Activated CD8-positive, alpha-beta T cell treated with anti-CD3 and anti-CD28 coated beads for 36 hours (primary cell): ENCODE data around the gene CELF2. TPM values are rescaled to one million over a fixed set of nuclear protein-coding genes. Genes with fewer than 3 reads are reported as not detected.

Experiments
- ATAC-seq: fragments of 200-7000 bp; cut with Tn5 transposase; one replicate; pipeline ENCODE4 v1.10.0; 2021; ENCODE audit warnings: mild to moderate bottlenecking, moderate library complexity
- CTCF ChIA-PET: fragments of 350-600 bp; sonication (Branson Sonifier 250); formaldehyde crosslinking; loops from one replicate; lab custom pipeline; 2021; ENCODE audit warnings: antibody characterized with exemption; lab: Charles Lee
- POLR2A ChIA-PET: fragments of 350-600 bp; sonication (Branson Sonifier 250); formaldehyde crosslinking; loops from one replicate; lab custom pipeline; 2021; ENCODE audit warnings: antibody characterized with exemption; lab: Charles Lee
- DNase-seq: peaks from one replicate; pipeline ENCODE4 v3.0.0-alpha.2; 2020
- H3K27ac Mint-ChIP-seq: one replicate; pipeline ENCODE4 v1.8.0; 2021; ENCODE audit warnings: mild to moderate bottlenecking, mixed read lengths
- H3K27me3 Mint-ChIP-seq: one replicate; pipeline ENCODE4 v1.8.0; 2021; ENCODE audit warnings: mixed read lengths
- H3K36me3 Mint-ChIP-seq: one replicate; pipeline ENCODE4 v1.8.0; 2021; ENCODE audit warnings: low read depth, mixed read lengths
- H3K4me1 Mint-ChIP-seq: one replicate; pipeline ENCODE4 v1.8.0; 2021; ENCODE audit warnings: low read depth, mixed read lengths
- H3K4me3 Mint-ChIP-seq: one replicate; pipeline ENCODE4 v1.8.0; 2021; ENCODE audit warnings: mild to moderate bottlenecking, moderate library complexity, mixed read lengths
- H3K9me3 Mint-ChIP-seq: one replicate; pipeline ENCODE4 v1.8.0; 2021; ENCODE audit warnings: mixed read lengths
- intact Hi-C: fragments of 100-400 bp; cut with micrococcal nuclease; formaldehyde crosslinking; loops from one replicate; pipeline ENCODE4 v1.10.0; 2022
- total RNA-seq, 2 experiments: library from RNA; stranded (reverse); gene quantifications; one replicate each; pipeline ENCODE4 v1.2.3, GENCODE V29; 2021
- TF ChIP-seq, protein P1 (sequence below): fragments of 200-600 bp; IDR thresholded peaks from one replicate; pipeline ENCODE4 v1.8.0; 2022; ENCODE audit warnings: antibody characterized with exemption, mild to moderate bottlenecking

Gene CELF2
- total RNA-seq, 2 experiments from 2014 or later, result 132 to 133 TPM

DNA sequence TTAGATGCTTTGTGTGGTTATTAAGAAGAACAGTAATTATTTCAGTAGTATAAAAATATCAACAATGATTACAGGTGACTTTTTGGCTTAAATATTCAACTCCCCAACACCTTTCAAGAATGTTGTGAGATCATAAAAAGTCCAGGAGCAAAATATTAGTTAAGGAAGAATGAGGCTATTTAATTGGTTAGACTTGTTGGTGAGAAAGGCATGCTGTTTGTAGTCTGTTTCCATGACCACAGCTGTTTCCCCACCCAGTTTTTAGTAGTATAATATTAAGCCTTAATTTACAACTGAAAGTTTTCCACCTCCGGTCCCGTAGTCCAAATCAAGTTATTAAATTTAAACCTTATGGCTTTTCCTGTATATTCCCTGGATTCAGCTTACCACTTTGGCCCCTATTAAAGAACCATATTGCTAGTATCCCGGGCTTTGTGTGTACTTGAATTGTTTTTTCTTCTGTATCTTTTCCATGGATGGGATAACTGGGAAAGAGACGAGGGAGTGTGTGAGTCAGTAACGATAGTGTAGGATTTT is 133.3 kb downstream of the CELF2 start:
- H3K27me3 Mint-ChIP-seq, result no peaks in the 10 kb centered on the region
- peak overlapping the region; percentile 74 for H3K4me3 Mint-ChIP-seq
- H3K4me1 Mint-ChIP-seq, result peaks cover 93% of the 10 kb centered on the region
- TF ChIP-seq, protein P1, sequence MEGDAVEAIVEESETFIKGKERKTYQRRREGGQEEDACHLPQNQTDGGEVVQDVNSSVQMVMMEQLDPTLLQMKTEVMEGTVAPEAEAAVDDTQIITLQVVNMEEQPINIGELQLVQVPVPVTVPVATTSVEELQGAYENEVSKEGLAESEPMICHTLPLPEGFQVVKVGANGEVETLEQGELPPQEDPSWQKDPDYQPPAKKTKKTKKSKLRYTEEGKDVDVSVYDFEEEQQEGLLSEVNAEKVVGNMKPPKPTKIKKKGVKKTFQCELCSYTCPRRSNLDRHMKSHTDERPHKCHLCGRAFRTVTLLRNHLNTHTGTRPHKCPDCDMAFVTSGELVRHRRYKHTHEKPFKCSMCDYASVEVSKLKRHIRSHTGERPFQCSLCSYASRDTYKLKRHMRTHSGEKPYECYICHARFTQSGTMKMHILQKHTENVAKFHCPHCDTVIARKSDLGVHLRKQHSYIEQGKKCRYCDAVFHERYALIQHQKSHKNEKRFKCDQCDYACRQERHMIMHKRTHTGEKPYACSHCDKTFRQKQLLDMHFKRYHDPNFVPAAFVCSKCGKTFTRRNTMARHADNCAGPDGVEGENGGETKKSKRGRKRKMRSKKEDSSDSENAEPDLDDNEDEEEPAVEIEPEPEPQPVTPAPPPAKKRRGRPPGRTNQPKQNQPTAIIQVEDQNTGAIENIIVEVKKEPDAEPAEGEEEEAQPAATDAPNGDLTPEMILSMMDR, result no peak
- H3K9me3 Mint-ChIP-seq, result no peaks in the 10 kb centered on the region
- ChIA-PET POLR2A (interaction anchor here (1.2 to 13.3 kb wide), 3 partner anchors 14 to 32 kb away, joined by 3 to 261 read pairs (median 39); no protein-coding TSS in a partner anchor), CTCF (interaction anchor here (1.5 to 10.3 kb wide), 3 partner anchors 9 to 14 kb away, joined by 3 to 100 read pairs (median 6); no protein-coding TSS in a partner anchor)
- ATAC-seq (no peak), DNase-seq (no peak)
- H3K27ac Mint-ChIP-seq, result peak overlapping the region; percentile 93
- intact Hi-C loops, result no loop called here
- H3K36me3 Mint-ChIP-seq, result no peaks in the 10 kb centered on the region

DNA sequence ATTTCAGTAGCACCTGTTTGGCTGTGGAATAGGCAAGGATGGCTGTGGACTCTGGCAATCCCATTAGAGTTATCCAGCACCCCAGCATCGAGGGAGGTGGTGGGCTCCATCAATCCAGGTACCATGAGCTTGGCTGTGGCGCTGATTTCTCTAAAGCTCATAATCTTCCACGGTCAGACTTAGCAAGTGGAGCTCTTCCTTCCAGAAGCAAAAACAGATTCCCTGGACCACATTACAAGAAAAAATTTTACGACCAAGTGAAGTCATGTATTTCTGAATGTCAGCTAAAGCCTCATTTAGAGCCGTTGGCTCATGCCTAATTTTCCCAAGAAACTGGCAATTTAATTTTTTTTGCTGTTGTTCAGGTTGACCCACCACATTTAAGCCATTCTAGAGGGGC is 135.1 kb downstream of the CELF2 start:
- CTCF ChIA-PET, result interaction anchor here (0.7 to 10.3 kb wide), 3 partner anchors 11 to 39 kb away, joined by 3 to 100 read pairs (median 3); no protein-coding TSS in a partner anchor

DNA sequence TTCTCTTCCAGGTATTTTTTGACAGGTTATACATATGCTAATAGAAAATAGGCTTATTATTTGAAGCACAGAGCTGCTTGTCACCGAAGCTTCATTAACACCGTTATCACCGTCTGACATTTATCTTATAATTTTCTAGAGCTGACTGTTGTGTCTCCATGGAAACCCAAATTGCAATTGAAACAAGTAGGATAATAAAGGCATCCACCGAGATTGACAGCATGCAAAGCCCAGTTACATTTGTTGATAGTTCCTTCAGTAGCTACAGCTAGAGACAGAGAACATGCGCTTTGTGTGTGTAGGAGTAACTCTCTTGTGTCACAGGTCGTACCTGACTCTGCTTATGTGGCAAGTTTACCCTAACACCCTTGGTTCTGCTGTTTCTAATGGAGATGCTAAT is 135.6 kb downstream of the CELF2 start:
- no peak overlapping the region for H3K27ac Mint-ChIP-seq
- TF ChIP-seq, protein P1, result no peak
- no peaks in the 10 kb centered on the region for H3K9me3 Mint-ChIP-seq
- CTCF ChIA-PET, result interaction anchor here (0.7 to 1.2 kb wide), 2 partner anchors 12 to 40 kb away, joined by 3 read pairs; no protein-coding TSS in a partner anchor
- no peaks in the 10 kb centered on the region for H3K27me3 Mint-ChIP-seq
- no peak for DNase-seq
- H3K4me3 Mint-ChIP-seq, result no peak overlapping the region
- POLR2A ChIA-PET, result interaction anchor here (13.3 kb wide), 1 partner anchor 12 kb away, joined by 261 read pairs; no protein-coding TSS in a partner anchor
- intact Hi-C loops, result no loop called here
- no peak for ATAC-seq
- no peaks in the 10 kb centered on the region for H3K36me3 Mint-ChIP-seq
- peaks cover 92% of the 10 kb centered on the region for H3K4me1 Mint-ChIP-seq

More for the DNA sequence above, 135.1 kb downstream of the CELF2 start:
- DNase-seq (no peak), ATAC-seq (no peak)
- H3K36me3 Mint-ChIP-seq, result no peaks in the 10 kb centered on the region
- no peak overlapping the region for H3K4me3 Mint-ChIP-seq
- H3K9me3 Mint-ChIP-seq, result no peaks in the 10 kb centered on the region
- TF ChIP-seq, protein P1, result no peak
- peaks cover 92% of the 10 kb centered on the region for H3K4me1 Mint-ChIP-seq
- intact Hi-C loops, result no loop called here
- H3K27me3 Mint-ChIP-seq, result no peaks in the 10 kb centered on the region
- peak overlapping the region; percentile 19 for H3K27ac Mint-ChIP-seq
- POLR2A ChIA-PET, result interaction anchor here (13.3 kb wide), 1 partner anchor 12 kb away, joined by 261 read pairs; no protein-coding TSS in a partner anchor

- H3K9me3 Mint-ChIP-seq, result no peaks in the 10 kb centered on the region
- H3K27ac Mint-ChIP-seq, result no peak overlapping the region
- ChIA-PET POLR2A (interaction anchor here (13.3 kb wide), 1 partner anchor 11 kb away, joined by 261 read pairs; no protein-coding TSS in a partner anchor), CTCF (interaction anchor here (1.2 kb wide), 1 partner anchor 40 kb away, joined by 3 read pairs; no protein-coding TSS in a partner anchor)
- ATAC-seq (no peak), DNase-seq (no peak)
- intact Hi-C loops, result no loop called here
- H3K4me1 Mint-ChIP-seq, result peaks cover 92% of the 10 kb centered on the region
- H3K27me3 Mint-ChIP-seq, result no peaks in the 10 kb centered on the region
- H3K36me3 Mint-ChIP-seq, result no peaks in the 10 kb centered on the region
- TF ChIP-seq, protein P1, result no peak
- H3K4me3 Mint-ChIP-seq, result no peak overlapping the region
Observed at GRCh38 chr10:11153766-11154165, 136.1 kb downstream of the CELF2 start.

DNA sequence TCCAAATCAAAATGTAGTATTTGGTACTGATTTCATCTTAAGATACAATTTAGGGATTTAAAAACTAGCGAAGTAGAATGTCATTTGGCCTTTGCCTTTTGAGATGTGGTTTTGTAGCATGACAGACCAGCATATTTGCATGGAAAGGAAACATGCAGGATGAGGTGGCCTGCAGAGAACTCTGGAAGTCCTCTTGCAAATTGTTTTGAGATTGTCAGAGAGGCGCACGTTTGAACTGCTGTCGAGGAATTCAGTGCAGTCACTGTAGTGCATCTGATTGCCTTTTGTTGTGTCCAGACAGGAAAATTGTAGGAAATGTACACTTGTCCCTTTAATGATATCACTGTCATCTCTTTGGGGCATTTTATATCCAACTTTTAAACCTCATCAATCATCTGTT is 136.7 kb downstream of the CELF2 start:
- no peak for DNase-seq
- peaks cover 91% of the 10 kb centered on the region for H3K4me1 Mint-ChIP-seq
- no peak overlapping the region for H3K27ac Mint-ChIP-seq
- H3K4me3 Mint-ChIP-seq, result no peak overlapping the region
- ChIA-PET POLR2A (interaction anchor here (13.3 kb wide), 1 partner anchor 11 kb away, joined by 261 read pairs; no protein-coding TSS in a partner anchor), CTCF (no interaction called here)
- no peak for ATAC-seq
- H3K9me3 Mint-ChIP-seq, result no peaks in the 10 kb centered on the region
- no peaks in the 10 kb centered on the region for H3K36me3 Mint-ChIP-seq
- intact Hi-C loops, result no loop called here
- no peaks in the 10 kb centered on the region for H3K27me3 Mint-ChIP-seq
- TF ChIP-seq, protein P1, result no peak
